Measurements from ENCODE around the gene C16orf92.
"Not testable (repeated sequence)": the region's sequence is repeated elsewhere in the genome, so short reads cannot be mapped to it uniquely, and the experiment has no call there.

The C16orf92 gene

DNA sequence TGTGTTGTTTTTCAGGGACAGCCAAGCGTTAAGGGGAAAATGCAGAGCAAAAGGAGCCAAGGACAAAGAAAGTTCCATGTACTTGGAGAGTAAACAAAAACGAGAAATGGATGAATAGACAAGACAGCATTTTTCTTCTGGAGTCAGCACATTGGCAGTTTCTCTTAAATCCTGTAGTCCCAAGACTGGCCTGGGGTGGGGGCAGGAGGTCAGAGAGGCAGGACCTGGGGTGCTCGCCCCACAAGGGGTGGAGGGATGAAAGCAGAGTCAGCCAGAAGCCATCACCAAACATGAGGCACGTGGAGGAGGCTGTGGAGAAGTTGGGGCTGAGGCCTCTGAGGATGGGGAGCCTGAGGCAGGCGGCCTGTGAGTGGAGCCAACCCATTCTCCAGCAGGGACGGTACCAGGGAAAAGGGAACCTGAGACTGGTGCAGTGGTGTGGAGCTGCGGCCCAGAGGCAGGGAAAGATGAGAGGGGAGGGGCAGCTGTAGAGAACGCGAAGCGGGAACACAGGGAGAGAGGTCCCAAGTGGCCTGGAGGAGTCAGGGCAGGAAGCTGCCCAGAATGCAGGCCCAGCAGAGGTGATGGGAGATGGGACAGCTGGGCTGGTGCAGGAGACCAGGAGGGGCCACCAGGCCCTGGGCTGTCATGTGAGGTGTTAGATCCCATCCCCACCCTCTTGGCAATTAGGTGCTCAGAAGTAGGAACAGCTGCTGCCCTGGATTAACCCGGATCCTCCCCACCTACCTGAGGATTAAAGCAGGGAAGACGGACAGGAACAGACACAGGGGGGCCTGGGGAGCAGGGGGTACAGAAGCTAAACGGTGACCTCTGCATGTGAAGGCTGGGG, 4.8 kb downstream of the C16orf92 start:
- DNase-seq, result peak; percentile 99

DNA sequence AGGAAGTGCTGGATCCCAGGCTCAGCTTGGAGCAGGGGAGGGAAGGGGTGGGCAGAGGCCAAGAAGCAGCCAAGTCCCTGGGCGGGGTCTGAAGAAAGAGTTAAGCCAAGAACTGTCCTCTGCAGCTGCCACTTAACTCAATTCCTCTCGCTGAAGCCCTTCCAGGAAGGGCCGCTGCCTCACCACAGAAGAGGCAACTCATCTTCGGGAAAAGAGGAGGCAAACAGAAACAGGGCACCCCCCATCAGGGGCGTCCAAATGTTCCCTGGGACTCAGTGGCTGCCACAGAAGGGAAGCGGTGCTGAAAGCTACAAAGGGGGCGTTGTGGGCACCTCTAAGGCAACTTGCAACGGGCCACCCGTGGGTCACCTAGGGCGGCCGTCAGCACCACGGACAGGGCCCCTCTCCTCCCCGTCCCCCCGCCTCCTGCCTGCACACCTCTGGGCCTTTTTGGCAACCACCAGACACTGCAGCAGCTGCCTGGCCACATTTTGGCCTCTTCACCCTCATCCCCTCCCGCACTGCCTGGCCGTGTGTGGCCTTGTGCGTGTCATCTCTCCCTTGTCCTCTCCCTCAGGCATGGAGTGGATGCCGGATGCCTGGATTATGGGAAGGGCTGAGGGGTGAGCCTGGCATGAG, 5.6 kb downstream of the C16orf92 start:
- DNase-seq, result no peak

DNA sequence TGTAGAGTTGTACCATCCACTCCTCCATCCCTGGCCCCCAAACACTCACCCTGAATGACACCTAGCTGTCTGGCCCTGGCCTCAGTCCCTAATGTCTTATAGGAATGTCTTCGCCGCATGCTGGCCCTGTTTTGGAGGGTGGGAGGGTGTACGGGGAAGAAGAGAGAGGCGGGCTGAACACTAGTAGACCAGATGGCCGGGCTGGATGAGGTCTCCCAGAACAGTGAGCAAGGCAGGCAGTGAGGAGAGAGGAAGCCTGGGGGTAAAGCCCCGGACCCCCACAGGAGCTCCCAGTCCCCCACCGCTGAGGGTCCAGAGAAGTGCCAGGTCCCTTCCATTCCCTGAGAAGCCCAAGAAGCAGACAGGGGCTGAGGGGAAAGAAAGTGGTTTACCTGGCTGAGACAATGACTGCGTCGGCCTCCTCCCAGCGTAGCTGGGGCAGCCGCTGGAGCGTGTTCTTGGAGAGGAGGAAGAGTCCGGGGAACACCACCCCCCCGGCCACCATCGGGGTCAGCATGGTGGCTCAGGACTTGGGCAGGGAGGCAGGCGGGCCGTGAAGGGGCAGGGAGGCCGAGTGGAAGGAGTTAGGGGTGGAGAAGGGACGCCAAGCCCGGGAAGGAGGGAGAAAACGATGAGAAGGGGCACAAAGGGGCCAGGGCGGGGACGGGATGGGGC, 7.2 kb downstream of the C16orf92 start:
- DNase-seq, result peak; percentile 78

DNA sequence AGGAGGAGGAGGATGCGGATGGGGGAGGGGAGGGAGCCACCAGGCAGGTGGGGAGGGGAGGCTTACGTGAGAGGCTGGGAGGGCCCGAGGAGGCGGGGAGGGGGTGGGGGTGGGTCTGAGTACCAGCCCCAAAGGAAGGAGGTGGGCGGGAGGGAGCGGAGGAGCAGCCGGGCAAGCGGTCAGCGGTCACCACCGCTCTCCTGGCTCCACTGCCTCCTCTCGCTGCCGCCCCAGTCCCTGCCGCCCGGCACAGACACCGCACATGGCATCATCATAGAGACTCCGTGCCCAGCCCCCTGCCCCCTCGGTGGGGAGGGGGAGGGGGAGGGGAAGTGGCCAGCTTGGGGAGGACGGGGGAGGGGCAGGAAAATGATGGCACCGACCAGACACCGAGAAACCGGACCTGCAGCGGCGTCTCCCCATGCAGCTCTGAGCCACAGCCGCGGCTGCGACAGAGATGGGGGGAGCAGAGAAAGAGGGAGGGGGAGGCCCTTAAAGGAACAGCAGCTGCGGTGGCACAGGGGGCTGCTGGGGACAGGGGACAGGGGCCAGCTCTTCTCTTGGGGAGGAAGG, 7.9 kb downstream of the C16orf92 start, which contains the start of gene TLCD3B:
TLCD3B (minus strand) TSS at position 431 of the 573 bp plus-strand sequence. CDS start 744 bp downstream, outside the sequence.
- DNase-seq, result peak; percentile 84

DNA sequence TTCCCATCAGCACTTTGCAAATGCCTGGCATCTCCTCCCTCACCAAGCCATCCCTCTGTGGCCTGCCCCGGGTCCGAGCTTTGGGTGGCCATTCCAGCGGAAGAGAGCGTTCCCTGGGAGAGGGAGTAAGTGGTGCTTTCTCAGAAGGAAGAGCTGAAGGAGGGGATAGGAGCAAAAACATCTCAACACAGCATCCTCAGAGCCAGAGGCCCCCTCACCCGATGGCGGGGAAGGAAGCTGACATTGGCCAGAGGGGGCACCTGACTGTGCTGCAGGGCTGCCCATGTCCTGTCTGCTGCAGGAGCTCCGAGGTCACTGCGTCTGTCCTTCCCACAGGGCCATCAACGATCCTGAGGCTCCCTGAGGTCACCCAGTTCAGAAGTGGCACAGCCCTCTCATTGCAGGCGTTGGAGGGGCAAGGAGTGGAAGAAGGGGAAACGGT, 8.5 kb downstream of the C16orf92 start:
- DNase-seq, result no peak

DNA sequence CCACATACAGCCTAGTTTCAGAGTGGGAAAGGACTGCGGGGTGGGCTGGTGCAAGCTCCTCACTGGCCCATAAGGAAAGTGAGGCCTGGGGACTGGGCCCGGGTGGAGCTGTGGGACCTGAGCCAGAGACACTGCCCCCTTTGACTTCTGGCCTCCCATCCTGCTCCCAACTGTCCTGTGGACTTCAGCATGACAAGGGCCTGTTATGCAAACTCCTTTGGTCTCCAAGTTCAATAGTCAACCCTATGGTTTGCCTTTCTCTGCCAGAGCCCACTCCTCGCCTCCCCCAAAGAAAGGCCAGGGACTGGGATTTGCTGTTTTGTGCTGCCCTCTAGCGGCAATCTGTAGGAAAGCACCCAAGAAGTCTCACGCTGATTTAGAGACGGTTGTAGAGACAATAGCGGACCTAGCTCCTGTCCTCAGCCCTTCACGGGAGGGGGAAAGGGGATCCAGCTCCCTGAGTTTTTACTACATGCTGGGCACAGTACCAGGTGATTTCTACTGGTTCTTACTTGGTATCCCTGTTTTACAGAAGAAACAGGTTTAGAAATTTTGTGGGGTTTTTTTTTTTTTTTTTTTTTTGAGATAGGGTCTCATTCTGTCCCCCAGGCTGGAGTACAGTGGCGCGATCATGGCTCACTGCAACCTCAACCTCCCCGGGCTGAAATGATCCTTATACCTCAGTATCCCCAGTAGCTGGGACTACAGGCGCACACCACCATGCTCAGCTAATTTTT, 9.3 kb downstream of the C16orf92 start:
- peak; percentile 89 for DNase-seq

DNA sequence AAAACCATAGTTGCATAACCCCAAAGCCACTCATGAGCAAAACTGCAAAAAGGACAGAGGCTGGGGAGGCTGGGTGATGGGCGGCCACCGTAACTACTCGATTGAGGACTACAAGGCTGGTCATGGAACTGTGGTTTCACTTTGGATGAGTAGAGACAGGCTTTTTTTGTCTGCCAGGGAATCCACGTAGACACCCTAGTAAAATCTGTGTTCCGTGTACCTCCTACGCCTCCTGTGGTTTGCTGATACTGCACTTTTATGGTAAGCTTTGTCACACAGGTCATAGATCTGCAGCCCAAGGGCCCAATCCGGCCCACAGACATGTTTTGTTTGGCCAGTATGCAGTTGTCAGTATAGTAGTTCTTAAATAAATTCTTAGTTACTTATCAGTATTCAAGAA, 10.3 kb downstream of the C16orf92 start:
- DNase-seq, result no peak

DNA sequence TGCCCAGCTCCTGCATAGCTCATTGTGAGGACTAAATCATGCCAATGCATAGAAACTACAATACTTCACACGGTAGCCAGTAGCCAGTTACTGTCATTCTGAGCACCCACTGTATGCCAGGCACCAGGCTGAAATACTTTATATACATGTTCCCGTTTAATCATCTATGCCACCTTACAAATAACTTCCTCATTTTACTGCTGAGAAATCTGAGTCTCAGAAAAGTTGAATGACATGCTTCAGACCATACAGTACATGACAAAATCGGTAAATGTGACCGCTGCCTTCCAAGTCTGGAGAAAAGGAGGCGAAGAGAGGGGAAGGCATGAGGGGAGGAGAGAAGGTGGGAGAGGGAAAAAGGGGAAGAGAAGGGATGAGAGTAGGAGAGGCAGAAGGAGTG, 17.2 kb downstream of the C16orf92 start:
- no peak for DNase-seq

DNA sequence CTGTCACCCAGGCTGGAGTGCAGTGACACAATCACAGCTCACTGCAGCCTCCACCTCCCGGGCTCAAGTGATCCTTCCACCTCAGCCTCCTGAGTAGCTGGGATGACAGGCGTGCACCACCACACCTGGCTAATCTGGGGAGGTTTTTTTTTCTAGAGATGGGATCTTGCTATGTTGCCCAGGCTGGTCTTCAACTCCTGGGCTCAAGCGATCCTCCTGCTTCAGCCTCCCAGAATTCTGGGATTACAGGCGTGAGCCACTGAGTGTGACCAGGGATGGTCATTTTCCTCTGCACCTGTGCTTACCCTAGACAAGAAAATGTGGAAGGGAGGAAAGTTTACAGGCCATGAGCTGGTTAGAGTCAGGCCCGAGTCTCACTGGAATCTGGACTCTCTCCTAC, 17.7 kb downstream of the C16orf92 start:
- not testable (repeated sequence) for DNase-seq

DNA sequence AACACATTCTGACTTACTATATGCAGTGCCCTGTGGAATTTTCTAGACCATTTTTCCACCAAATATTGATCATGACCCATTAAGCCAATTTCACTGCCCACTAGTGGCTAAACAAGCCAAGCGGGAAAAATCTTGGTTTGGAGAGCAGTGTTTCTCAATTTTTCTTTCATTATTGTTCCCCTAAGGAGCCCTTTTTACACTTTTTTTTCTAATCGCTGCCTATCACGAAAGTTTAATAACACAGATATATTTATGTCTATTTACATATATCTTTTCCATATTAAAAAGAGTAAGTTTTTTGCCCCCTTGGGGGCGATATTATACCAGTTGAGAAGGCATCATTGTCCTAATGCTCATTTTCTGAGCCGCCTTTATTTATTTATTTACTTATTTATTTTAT, 18.8 kb downstream of the C16orf92 start:
- peak; percentile 16 for DNase-seq

DNA sequence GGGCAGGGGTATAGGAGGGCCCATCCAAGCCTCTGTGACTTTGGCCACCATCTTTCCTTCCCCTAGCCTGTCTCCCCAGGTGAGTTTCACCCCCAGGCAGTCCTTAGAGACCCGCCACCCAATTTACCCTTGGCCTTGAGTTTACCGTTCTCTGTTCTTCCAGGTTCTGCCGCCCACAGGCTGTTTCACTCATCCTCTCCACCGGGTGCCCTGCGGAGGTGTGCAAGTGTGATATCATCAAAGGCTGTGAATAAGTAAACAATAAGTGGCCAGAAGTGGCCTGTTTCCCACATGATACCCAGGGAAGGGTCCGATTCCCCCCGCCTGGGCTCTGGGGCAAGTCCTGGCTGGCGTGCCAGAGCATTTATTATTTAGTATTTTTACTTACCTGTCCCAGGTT, 23.2 kb downstream of the C16orf92 start:
- DNase-seq, result no peak

DNA sequence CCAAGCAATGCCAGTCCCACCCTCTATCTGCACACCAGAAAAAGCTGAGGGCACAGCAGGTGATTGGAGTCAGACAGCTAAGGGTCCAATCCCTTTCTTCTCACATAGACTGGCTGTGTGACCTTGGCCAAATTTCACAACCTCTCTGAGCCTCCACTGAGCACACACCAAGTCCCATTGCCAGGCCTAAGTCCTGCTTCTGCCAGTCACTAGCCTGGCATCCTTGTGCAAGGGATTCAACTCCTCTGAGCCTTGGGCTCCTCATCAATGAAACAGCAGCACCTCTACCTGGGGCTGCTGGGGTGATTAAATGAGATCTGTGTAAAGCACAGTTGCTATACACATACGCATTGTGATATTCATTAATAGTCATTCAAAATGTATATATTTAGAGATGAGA, 23.6 kb downstream of the C16orf92 start:
- DNase-seq, result no peak

DNA sequence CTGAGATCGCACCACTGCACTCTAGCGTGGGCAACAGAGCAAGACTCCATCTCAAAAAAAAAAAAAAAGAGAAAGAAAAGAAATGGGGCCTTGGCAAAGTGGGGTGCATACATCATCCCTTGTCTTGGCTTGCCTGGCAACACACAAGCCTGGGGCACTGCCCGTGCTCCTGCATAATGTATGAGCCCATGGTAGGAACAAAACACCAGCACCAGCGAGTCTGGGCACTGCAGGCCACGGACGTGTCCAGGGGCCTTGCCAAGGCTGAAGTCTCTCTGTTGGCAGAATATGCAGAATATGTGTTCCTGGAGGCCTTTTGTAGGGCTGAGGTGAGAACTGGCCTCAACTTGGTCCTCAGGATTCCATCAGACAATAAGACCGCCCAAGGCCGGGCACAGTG, 26.9 kb downstream of the C16orf92 start:
- DNase-seq, result no peak

DNA sequence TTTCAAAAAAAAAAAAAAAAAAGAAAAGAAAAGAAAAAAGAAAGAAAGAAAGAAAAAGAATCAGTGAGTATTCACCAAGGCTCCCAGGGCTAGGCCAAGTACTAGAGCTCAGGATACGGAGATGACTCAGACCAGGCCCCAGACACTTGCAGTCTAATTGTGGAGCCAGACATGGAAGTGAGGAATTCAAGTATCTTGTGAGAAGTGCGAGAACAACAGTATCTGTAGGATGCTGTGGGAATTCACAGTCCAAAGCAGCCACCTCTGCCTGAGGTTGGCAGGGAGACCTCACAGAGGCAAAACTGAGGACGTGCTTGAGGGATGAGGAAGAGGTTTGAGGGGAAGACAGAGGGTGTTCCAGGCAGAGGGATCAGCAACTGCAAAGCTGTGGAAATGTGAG, 28.5 kb downstream of the C16orf92 start:
- DNase-seq, result no peak

DNA sequence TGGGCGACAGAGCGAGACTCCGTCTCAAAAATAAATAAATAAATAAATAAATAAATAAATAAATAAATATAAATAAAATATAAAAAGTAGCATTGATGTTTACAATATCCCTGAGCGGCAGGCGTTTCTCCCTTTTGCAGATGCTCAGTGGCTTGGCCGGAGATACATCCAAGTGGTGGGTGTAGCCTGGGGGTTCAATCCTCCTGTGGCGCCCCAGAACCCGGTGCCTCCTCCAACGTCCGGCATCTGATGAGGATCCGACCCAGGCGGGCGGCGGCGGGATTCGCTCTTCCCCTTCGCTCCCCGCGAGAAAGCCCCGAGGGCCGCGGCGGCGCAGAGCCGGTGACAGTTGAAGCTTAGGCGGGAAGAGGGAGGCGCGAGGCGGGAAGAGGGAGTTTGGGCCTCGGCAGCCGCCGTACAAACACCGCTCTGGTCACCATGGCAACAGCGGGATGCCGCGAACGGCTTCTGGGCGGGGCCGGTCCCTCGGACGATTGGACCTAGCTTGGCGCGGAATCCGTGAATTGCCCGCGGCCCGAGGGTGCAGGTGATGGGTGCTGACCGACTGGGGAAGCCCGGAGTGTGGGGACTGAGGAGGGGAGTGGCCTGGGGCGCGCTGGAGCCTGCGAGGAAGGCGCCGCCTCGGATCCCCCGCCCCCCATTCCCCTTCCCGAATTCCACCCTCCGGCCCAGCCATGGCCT, 29.8 kb downstream of the C16orf92 start:
- peak; percentile 92 for DNase-seq

DNA sequence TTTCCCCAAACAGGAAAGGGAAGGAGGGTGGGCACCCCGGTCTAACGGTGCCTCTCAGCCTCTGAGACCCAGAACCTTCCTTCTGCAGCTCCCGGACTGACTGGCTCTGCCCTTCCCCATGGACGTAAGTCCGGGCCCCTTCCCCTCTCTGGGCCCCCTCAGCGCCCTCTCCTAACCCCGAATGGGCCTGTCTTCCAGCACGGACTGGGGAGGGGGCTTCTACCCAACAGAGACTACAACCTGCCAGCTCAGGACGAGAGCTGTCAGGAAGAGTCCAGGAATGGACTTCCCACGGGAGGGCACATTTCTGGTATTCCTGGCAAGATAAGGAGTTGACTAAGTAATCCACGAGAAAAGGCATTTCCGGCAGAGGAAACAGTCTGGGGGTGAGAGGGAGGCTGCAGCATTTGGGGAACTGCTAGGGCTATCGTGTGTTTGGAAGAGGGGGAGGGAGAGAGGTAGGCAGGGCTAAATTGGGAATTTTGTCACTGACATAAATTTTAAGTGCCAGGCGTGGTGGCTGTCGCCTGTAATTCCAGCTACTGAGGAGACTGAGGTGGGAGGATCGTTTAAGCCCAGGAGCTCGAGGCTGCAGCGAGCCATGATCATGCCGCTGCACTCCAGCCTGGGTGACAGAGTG, 30.5 kb downstream of the C16orf92 start:
- no peak for DNase-seq

DNA sequence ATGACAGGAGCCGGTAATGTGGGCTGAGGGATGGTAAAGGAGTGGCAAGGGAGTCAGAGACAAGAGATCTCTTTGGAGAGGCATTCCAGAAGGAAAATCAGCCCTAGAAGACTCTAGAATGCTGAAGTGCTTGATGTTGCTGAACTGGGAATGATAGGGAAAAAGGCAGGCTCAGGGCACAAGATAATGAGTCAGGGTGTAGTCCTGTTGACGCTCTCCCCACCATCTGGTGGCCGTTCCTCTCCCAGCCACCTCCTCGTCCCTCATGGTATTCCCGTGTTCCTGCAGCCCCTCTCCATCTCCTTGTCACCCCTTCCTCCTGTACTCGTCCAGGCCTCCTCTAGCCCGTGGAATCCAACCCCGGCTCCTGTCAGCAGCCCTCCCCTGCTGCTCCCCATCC, 31.5 kb downstream of the C16orf92 start:
- DNase-seq, result peak; percentile 35

DNA sequence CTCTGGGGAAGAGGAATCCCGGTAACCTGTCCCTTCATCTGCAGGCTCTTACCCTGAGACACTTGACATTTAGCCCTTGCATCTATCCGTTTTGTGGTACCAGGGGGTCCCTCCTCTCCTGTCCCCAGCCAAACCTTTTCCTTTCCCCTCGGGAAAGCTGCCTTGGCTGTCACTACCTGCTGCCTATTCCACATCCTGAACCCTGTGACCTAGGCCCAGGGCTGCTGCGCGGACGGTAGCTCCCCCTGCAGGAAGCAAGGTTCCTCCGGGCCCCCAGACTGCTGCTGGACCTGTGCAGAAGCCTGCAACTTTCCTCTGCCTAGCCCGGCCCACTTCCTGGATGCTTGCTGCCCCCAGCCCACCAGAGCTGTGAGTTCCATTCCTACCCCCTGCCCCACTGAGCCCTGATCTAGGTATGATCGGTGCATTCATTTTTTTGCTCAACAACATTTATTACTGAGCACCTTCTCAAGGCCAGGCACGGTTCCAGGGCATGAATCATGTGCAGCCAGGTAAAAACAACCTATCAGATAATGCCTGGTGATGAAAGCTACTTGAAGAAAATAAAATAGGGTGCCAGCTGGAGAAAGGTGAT, 32.1 kb downstream of the C16orf92 start:
- peak; percentile 65 for DNase-seq

DNA sequence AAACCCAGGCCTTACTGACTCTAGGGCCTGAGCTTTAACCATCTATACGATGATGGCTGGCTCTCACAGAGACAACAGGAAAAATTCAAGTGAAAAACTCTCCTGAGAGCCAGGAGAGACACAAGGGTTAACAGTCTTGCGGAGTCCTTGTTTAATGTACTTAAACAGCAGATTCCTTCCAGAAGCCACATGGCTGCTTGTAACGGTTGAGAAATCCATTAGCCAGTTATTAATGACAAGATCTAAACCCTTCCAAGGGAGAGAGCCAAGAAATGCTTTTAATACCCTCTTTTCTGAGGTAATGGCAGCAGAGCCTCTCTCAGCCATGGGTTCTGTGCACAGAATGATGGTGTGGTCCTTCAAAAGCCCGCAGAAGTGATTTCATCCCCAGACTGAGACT, 37.3 kb downstream of the C16orf92 start:
- DNase-seq, result peak; percentile 71

DNA sequence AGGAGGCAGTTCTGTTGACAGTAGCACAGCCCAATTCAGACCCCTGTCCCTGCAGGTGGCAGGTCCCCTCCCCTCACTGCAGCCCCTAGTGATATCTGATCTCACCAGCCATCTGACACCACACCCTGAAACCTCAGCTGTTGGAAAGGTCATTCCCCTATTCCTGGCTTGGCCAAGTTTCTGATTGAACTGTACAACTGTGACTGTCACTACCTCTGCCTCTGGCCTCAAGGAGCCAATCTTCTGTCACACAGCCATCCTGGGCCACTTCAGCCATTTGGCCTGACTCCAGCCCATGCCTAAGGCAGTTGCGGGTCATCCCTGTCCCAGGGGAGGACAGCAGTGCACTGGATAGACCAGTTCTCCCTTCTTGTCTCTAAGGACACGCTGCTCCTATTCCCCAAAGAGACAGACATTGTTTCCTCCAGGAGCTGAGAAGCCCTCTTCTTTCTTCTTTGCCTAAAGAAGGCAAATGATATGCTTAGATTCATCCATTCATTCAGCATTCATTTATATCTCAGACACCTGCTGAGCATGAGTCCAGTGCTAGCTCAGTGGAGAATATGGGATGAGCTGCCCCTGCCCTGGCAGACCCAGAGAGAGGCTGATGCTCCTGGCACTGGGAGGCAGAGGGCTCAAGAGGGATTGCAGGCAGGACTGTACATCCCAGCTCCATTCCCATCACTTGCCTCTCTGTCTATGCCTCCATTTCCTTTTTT, 38.0 kb downstream of the C16orf92 start:
- peak; percentile 52 for DNase-seq
